H9 (cell line): ENCODE results near the gene CADM3. TPM values are rescaled to one million over a fixed set of nuclear protein-coding genes. Genes with fewer than 3 reads are reported as not detected.
A peak's percentile ranks its signal among the peaks of the same experiment; 100 is the strongest.

ENCODE experiments used
- DNase-seq: peaks from one replicate; pipeline ENCODE4 v3.0.0-alpha.2; 2017
- H2AFZ ChIP-seq: one replicate; pipeline ENCODE4 v1.6.1; 2013; ENCODE audit warnings: mild to moderate bottlenecking, low read length, control low read depth, moderate library complexity
- H2AK5ac ChIP-seq: 2 replicates; pipeline ENCODE4 v1.6.1; 2013; ENCODE audit warnings: low read length, control low read depth, mixed read lengths; ENCODE audit not compliant: insufficient read length
- H2BK120ac ChIP-seq: one replicate; pipeline ENCODE4 v1.6.1; 2013; ENCODE audit warnings: low read depth, mild to moderate bottlenecking, low read length, control low read depth, inconsistent platforms; ENCODE audit not compliant: poor library complexity, severe bottlenecking
- H2BK12ac ChIP-seq: 2 replicates; pipeline ENCODE4 v1.6.1; 2013; ENCODE audit warnings: low read length, control low read depth, mixed read lengths, low read depth; ENCODE audit not compliant: insufficient read length
- H2BK15ac ChIP-seq: 2 replicates; pipeline ENCODE4 v1.6.1; 2013; ENCODE audit warnings: low read depth, low read length, control low read depth
- H2BK20ac ChIP-seq: one replicate; pipeline ENCODE4 v1.6.1; 2013; ENCODE audit warnings: low read depth, mild to moderate bottlenecking, low read length, control low read depth, inconsistent platforms; ENCODE audit not compliant: poor library complexity, severe bottlenecking
- H2BK5ac ChIP-seq: 2 replicates; pipeline ENCODE4 v1.6.1; 2013; ENCODE audit warnings: low read length, control low read depth, mixed read lengths; ENCODE audit not compliant: insufficient read length
- H3K14ac ChIP-seq: 2 replicates; pipeline ENCODE4 v1.6.1; 2013; ENCODE audit warnings: low read length, control low read depth; ENCODE audit not compliant: insufficient read depth
- H3K18ac ChIP-seq: 2 replicates; pipeline ENCODE4 v1.6.1; 2013; ENCODE audit warnings: low read depth, mild to moderate bottlenecking, mixed read lengths, low read length, control low read depth; ENCODE audit not compliant: insufficient read length
- H3K23ac ChIP-seq: 2 replicates; pipeline ENCODE4 v1.6.1; 2013; ENCODE audit warnings: low read length, control low read depth, mixed read lengths, low read depth; ENCODE audit not compliant: insufficient read length
- H3K23me2 ChIP-seq: 2 replicates; pipeline ENCODE4 v1.6.1; 2013; ENCODE audit warnings: low read depth, mild to moderate bottlenecking, mixed read lengths, low read length, control low read depth; ENCODE audit not compliant: insufficient read length, poor library complexity, severe bottlenecking
- H3K27ac ChIP-seq: 2 replicates; pipeline ENCODE4 v1.5.1; 2013; ENCODE audit warnings: low read length, control low read depth, mixed read lengths, low read depth; ENCODE audit not compliant: insufficient read length
- H3K27me3 ChIP-seq: 2 replicates; pipeline ENCODE4 v1.6.1; 2013; ENCODE audit warnings: low read length, control low read depth, inconsistent platforms; ENCODE audit not compliant: insufficient read depth
- H3K4ac ChIP-seq: 2 replicates; pipeline ENCODE4 v1.6.1; 2013; ENCODE audit warnings: low read depth, mild to moderate bottlenecking, control low read depth, inconsistent platforms, low read length, moderate library complexity
- H3K4me1 ChIP-seq: 2 replicates; pipeline ENCODE4 v1.6.1; 2013; ENCODE audit warnings: low read length, control low read depth, inconsistent platforms; ENCODE audit not compliant: insufficient read depth
- H3K4me2 ChIP-seq: 2 replicates; pipeline ENCODE4 v1.6.1; 2013; ENCODE audit warnings: low read length, control low read depth, mixed read lengths; ENCODE audit not compliant: insufficient read length, insufficient read depth
- H3K56ac ChIP-seq: 2 replicates; pipeline ENCODE4 v1.6.1; 2013; ENCODE audit warnings: low read depth, mild to moderate bottlenecking, mixed read lengths, low read length, control low read depth; ENCODE audit not compliant: insufficient read length
- H3K79me1 ChIP-seq: 2 replicates; pipeline ENCODE4 v1.6.1; 2013; ENCODE audit warnings: low read depth, mild to moderate bottlenecking, moderate library complexity, low read length, control low read depth, inconsistent platforms; ENCODE audit not compliant: insufficient read depth, poor library complexity, severe bottlenecking
- H3K79me2 ChIP-seq: 2 replicates; pipeline ENCODE4 v1.6.1; 2013; ENCODE audit warnings: low read length, control low read depth, inconsistent platforms; ENCODE audit not compliant: insufficient read depth
- H3K9ac ChIP-seq: 2 replicates; pipeline ENCODE4 v1.6.1; 2013; ENCODE audit warnings: low read length, control low read depth, mixed read lengths; ENCODE audit not compliant: insufficient read length; ENCODE audit errors: extremely low read depth
- H3K9me3 ChIP-seq: one replicate; pipeline ENCODE4 v1.6.1; 2013; ENCODE audit warnings: low read depth, low read length, inconsistent platforms; ENCODE audit not compliant: control insufficient read depth
- H3T11ph ChIP-seq: one replicate; pipeline ENCODE4 v1.6.1; 2013; ENCODE audit warnings: mild to moderate bottlenecking, low read length, control low read depth, inconsistent platforms
- H4K20me1 ChIP-seq: one replicate; pipeline ENCODE4 v1.6.1; 2013; ENCODE audit not compliant: control insufficient read depth, insufficient read length, insufficient read depth
- H4K5ac ChIP-seq: 2 replicates; pipeline ENCODE4 v1.6.1; 2013; ENCODE audit warnings: low read depth, mild to moderate bottlenecking, mixed read lengths, low read length, control low read depth; ENCODE audit not compliant: insufficient read length
- H4K8ac ChIP-seq: replicated peaks from 2 replicates; pipeline ENCODE4 v1.6.1; 2013; ENCODE audit warnings: low read length, control low read depth, mixed read lengths, low read depth; ENCODE audit not compliant: insufficient read length
- H4K91ac ChIP-seq: 2 replicates; pipeline ENCODE4 v1.6.1; 2013; ENCODE audit warnings: low read depth, mild to moderate bottlenecking, moderate library complexity, mixed read lengths, low read length, control low read depth; ENCODE audit not compliant: insufficient read length
- H3K27ac Mint-ChIP-seq, 3 experiments: 2 replicates in 2 of 3; 3 replicates in 1 of 3; pipeline ENCODE4 v1.8.0; 2020 to 2021; ENCODE audit warnings: mixed read lengths in 3 of 3, mild to moderate bottlenecking in 1 of 3, moderate library complexity in 1 of 3
- H3K27me3 Mint-ChIP-seq: 2 replicates; pipeline ENCODE4 v1.8.0; 2021; ENCODE audit warnings: low read depth, mild to moderate bottlenecking, moderate library complexity, mixed read lengths
- H3K36me3 Mint-ChIP-seq, 3 experiments: 2 replicates in 2 of 3; 3 replicates in 1 of 3; pipeline ENCODE4 v1.8.0; 2020 to 2021; ENCODE audit warnings: low read depth in 3 of 3, mixed read lengths in 3 of 3; ENCODE audit not compliant: insufficient read depth in 1 of 3
- H3K4me1 Mint-ChIP-seq, 2 experiments: 2 replicates each; pipeline ENCODE4 v1.8.0; 2020; ENCODE audit warnings: mixed read lengths in 2 of 2
- H3K4me3 Mint-ChIP-seq, 2 experiments: 2 replicates in 1 of 2; 3 replicates in 1 of 2; pipeline ENCODE4 v1.8.0; 2020 to 2021; ENCODE audit warnings: mild to moderate bottlenecking in 2 of 2, mixed read lengths in 2 of 2, moderate library complexity in 1 of 2
- H3K9me3 Mint-ChIP-seq, 2 experiments: 2 replicates in 1 of 2; 3 replicates in 1 of 2; pipeline ENCODE4 v1.8.0; 2020; ENCODE audit warnings: mild to moderate bottlenecking in 2 of 2, mixed read lengths in 2 of 2, moderate library complexity in 1 of 2
- CTCF ChIP-seq: fragments of 200-600 bp; sonication (generic); conservative IDR thresholded peaks from 3 replicates; pipeline ENCODE4 v1.8.0; 2021; ENCODE audit warnings: antibody characterized with exemption, mild to moderate bottlenecking
- WGBS: extraction: QIAGEN DNeasy Blood & Tissue Kit; methylation state at CpG from one replicate; pipeline ENCODE4 v1.1.7; 2013; ENCODE audit warnings: missing lambda C conversion rate, low lambda C conversion rate, mixed read lengths; ENCODE audit not compliant: insufficient read length; ENCODE audit errors: extremely low coverage; 5-methylcytosine and 5-hydroxymethylcytosine counted together
- total RNA-seq: library from RNA; stranded (reverse); gene quantifications from 2 replicates; pipeline ENCODE4 v1.2.1, GENCODE V29; 2021

Gene CADM3
- total RNA-seq, 1 experiment from 2014 or later, result 5.6 TPM

GRCh38 chr1:159208175-159208825, 36.9 kb downstream of the CADM3 start:
- Histone ChIP-seq H3K14ac (no peak overlapping the region), H4K20me1 (no peaks in the 10 kb centered on the region), H2BK20ac (no peak overlapping the region), H4K91ac (no peak overlapping the region), H3K27me3 (no peaks in the 10 kb centered on the region), H3K4ac (no peak overlapping the region), H3K23me2 (no peaks in the 10 kb centered on the region), H3K79me1 (no peaks in the 10 kb centered on the region), H2BK5ac (no peak overlapping the region), H2AFZ (no peak overlapping the region), H3K9me3 (no peaks in the 10 kb centered on the region), H4K5ac (no peak overlapping the region), H3K27ac (no peak overlapping the region), H2BK12ac (no peak overlapping the region), H3K4me1 (no peaks in the 10 kb centered on the region), H3K79me2 (no peaks in the 10 kb centered on the region), H3K18ac (no peak overlapping the region), H3K4me2 (peak overlapping the region; percentile 17), H3K9ac (no peak overlapping the region), H3K56ac (no peak overlapping the region), H3K23ac (no peak overlapping the region), H3T11ph (no peak overlapping the region), H4K8ac (no peak overlapping the region), H2BK120ac (no peak overlapping the region), H2BK15ac (no peak overlapping the region), H2AK5ac (no peak overlapping the region)
- H3K36me3 Mint-ChIP-seq, result no peaks in the 10 kb centered on the region
- WGBS, result no CpG with 5 or more reads among the region's 7 CpGs
- TF ChIP-seq CTCF, result no peak
- peak overlapping the region; percentile 47 to 76 for H3K4me3 Mint-ChIP-seq
- H3K9me3 Mint-ChIP-seq, result no peaks in the 10 kb centered on the region
- peak overlapping the region in 1 of 3 experiments; percentile 27; a peak in 1 of 7 replicates for H3K27ac Mint-ChIP-seq
- peaks cover 21 to 46% of the 10 kb centered on the region in 2 experiments for H3K4me1 Mint-ChIP-seq
- H3K27me3 Mint-ChIP-seq, result peaks cover 27% of the 10 kb centered on the region
- DNase-seq, result peak; percentile 62
